Esophagus squamous epithelium (tissue), 4 donors: Measurements from ENCODE around the gene EDA.

Experiments
- CTCF ChIP-seq, 6 experiments: fragments of 450-650 bp in 4 of 6; fragments of 200-600 bp in 2 of 6; sonication (generic) in 2 of 6; IDR thresholded peaks; one replicate each; pipeline ENCODE4 v1.5.1; 2016 to 2019; ENCODE audit warnings: antibody characterized with exemption in 6 of 6, mild to moderate bottlenecking in 4 of 6, moderate library complexity in 4 of 6
- POLR2A ChIP-seq, 4 donors: fragments of 450-650 bp; IDR thresholded peaks; one replicate each; pipeline ENCODE4 v1.6.1; 2017; ENCODE audit warnings: antibody characterized with exemption in 4 of 4, mild to moderate bottlenecking in 4 of 4, moderate library complexity in 3 of 4

- no peak for TF ChIP-seq POLR2A (IDR thresholded peaks at IDR 0.05)
- TF ChIP-seq CTCF (IDR thresholded peaks at IDR 0.05), result no peak
Measured at GRCh38 chrX:69807400-69807799, 191.5 kb downstream of the EDA start.
